Bronchial epithelial cell (primary cell): ENCODE measurements around the gene CAMK2A. TPM values are rescaled to one million over a fixed set of nuclear protein-coding genes. Genes with fewer than 3 reads are reported as not detected.

Experiments used
- DNase-seq: peaks from one replicate; pipeline ENCODE4 v3.0.0-alpha.2; 2010; ENCODE audit warnings: low read depth
- FAIRE-seq: peaks from 2 replicates; lab custom pipeline; 2011; peaks lifted over from hg19 to GRCh38; lab: Jason Lieb, UNC
- H3K27me3 ChIP-seq: 2 replicates; pipeline ENCODE4 v1.5.1; 2011; ENCODE audit warnings: low read length; ENCODE audit not compliant: control insufficient read depth, insufficient read depth
- H3K36me3 ChIP-seq: 2 replicates; pipeline ENCODE4 v1.5.1; 2011; ENCODE audit warnings: low read length; ENCODE audit not compliant: control insufficient read depth, insufficient read depth
- H3K4me3 ChIP-seq: 2 replicates; pipeline ENCODE4 v1.5.1; 2011; ENCODE audit warnings: mild to moderate bottlenecking, low read depth, low read length, control low read depth
- total RNA-seq: library from RNA; depleted of rRNA; stranded (reverse); fragments of >200 nt; gene quantifications from 2 replicates; pipeline ENCODE4 v1.2.1, GENCODE V29; 2014
- TF ChIP-seq, protein P1 (sequence below): IDR thresholded peaks from 2 replicates; pipeline ENCODE4 v1.5.1; 2011; ENCODE audit warnings: mild to moderate bottlenecking, moderate library complexity, low read length, control low read depth, inconsistent platforms; ENCODE audit not compliant: insufficient read depth, severe bottlenecking

The CAMK2A gene
- total RNA-seq, 1 donor from 2014 or later = under 0.01 TPM

DNA sequence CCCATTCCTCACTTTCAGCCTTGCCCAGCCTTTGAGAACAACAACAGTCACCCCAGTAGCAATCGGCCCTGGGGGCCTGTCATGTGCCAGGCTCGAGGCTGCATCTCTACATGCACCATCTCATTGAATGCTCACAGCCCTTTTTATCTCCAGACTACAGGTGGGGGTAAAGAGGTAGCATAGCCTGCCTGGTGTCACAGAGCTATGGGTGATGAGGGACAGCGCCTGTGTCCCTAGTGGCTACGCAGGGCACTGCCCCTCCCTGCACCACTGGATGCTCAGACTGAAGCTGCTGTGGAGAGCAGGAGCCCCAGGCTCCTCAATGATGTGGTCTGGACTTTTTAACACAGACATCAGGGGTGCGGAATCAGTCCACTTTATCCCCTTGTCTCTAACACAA lies 2.8 kb downstream of the CAMK2A start:
- no peak for DNase-seq
- Histone ChIP-seq H3K27me3 (no peaks in the 10 kb centered on the region), H3K36me3 (no peaks in the 10 kb centered on the region), H3K4me3 (no peak overlapping the region)
- no peak for FAIRE-seq
- TF ChIP-seq, protein P1, sequence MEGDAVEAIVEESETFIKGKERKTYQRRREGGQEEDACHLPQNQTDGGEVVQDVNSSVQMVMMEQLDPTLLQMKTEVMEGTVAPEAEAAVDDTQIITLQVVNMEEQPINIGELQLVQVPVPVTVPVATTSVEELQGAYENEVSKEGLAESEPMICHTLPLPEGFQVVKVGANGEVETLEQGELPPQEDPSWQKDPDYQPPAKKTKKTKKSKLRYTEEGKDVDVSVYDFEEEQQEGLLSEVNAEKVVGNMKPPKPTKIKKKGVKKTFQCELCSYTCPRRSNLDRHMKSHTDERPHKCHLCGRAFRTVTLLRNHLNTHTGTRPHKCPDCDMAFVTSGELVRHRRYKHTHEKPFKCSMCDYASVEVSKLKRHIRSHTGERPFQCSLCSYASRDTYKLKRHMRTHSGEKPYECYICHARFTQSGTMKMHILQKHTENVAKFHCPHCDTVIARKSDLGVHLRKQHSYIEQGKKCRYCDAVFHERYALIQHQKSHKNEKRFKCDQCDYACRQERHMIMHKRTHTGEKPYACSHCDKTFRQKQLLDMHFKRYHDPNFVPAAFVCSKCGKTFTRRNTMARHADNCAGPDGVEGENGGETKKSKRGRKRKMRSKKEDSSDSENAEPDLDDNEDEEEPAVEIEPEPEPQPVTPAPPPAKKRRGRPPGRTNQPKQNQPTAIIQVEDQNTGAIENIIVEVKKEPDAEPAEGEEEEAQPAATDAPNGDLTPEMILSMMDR = peak; percentile 58

DNA sequence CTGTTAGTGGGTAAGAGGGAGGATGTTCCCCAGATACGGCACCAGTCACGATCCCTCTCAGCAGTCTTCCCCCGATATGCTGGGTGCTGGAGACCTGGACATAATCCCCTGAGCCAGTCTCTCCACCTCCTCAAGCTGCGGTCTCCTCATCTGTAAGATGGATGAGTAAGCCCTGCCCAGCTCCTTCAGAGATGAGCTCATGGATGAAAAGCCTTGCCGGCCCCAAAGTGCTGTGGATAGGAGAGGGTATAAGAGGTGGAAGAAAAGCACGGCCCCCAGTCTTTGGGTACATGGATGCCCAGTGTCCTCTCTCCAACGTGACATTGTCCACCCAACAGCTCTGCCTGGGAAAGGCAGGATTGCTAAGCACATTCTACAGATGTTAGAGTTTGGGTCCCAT lies 4.5 kb downstream of the CAMK2A start:
- Histone ChIP-seq H3K36me3 (no peaks in the 10 kb centered on the region), H3K27me3 (no peaks in the 10 kb centered on the region), H3K4me3 (no peak overlapping the region)
- TF ChIP-seq, protein P1 = no peak
- no peak for FAIRE-seq
- DNase-seq = no peak

DNA sequence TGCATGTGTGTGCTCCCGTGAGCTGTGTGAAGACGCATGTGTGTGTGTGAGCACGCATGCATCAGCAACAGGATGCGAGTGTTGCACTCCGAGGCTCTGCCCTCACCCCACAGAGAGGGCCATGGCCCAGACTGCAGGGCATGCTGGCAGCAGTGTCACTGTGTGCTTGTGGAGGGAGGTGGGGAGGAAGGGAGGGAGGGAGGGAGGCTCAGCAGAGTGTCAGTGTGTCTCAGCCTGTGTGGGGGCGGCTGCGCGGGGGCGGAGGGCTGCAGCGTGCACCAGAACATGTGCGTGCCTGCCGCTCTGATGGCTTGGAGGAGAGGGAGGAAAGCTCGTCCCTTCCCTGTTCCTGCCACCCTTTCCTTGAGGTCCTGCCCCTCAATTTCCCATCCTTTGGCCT lies 5.3 kb downstream of the CAMK2A start:
- no peak for FAIRE-seq

DNA sequence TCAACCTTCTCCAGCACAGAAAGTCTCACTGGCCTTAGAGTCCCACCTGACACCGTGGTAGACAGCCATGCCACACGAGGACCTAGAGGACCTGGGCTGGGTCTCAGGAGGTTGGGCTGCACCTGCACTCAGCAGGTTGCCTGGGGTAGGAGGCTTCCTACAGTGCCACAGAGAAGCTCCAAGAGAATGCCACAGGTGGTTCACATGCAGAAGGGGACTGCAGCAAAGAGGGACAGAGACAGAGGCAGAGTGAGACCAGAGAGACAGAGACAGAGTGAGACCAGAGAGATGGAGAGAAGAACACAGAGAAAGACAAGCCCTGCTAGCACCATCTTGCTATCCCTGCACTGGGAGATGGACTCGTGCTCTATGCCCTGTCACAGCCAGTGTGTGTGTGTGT lies 5.7 kb downstream of the CAMK2A start:
- Histone ChIP-seq H3K36me3 (no peaks in the 10 kb centered on the region), H3K27me3 (peaks cover 3% of the 10 kb centered on the region), H3K4me3 (no peak overlapping the region)
- DNase-seq (no peak), FAIRE-seq (peak; percentile 73)
- TF ChIP-seq, protein P1 = no peak

More for the DNA sequence above, 5.3 kb downstream of the CAMK2A start:
- Histone ChIP-seq H3K27me3 (peaks cover 3% of the 10 kb centered on the region), H3K4me3 (no peak overlapping the region), H3K36me3 (no peaks in the 10 kb centered on the region)
- TF ChIP-seq, protein P1 = no peak
- DNase-seq = no peak

DNA sequence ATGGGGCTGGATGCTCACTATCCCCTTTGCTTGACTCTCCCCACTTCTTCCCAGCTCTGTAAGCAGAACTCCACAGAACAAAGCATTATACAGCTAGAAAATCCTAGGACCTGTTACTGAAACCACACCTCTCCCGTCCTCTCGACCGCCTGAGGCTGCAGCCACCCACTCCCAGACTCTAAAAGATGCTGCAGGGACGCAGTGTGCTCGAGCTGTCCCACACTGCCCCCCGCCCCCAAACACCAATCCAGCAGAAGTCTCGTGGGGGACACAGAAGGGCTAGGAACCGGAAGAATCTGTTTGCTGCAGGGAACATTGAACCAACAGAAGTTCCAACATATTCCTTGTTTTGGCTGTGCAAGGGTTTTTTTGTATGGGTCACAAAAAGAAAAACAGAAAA lies 7.6 kb downstream of the CAMK2A start:
- no peak for DNase-seq
- no peaks in the 10 kb centered on the region for H3K36me3 ChIP-seq
- no peak overlapping the region for H3K4me3 ChIP-seq
- TF ChIP-seq, protein P1 = no peak
- peaks cover 3% of the 10 kb centered on the region for H3K27me3 ChIP-seq
- no peak for FAIRE-seq

DNA sequence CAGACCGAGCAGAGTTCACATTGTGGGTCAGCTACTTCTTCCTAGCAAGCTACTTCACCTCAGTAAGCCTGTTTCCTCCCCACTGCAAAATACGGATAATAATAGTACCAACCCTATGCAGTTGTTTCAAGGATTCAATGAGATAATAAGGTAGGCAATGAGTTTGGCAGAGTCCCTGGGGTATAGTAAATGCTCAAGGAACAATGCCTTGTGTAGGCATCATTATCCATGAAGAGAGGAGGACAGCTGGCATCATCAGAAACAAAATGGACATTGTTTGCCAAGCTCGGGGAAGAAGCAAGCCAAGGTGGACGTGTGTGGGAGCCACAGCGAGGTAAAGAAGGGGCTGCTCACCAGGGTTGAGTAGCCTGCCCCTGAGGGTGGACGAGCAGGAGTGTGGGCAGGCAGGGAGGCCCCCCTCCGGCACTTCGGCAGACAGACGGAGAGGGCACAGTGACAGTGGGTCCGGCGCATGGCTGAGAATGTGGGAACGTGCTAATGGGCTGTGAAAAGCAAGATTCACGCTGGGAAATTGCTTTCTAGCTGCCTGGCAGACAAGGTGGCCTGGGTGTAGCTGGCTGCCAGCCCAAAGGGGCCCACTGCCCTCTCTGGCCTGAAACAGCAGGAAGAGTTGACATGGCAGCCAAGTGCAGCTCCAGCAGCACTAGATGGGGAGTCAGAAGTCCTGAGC lies 10.1 kb downstream of the CAMK2A start:
- DNase-seq (no peak), FAIRE-seq (no peak)
- TF ChIP-seq, protein P1 = no peak
- Histone ChIP-seq H3K27me3 (peaks cover 3% of the 10 kb centered on the region), H3K36me3 (no peaks in the 10 kb centered on the region), H3K4me3 (no peak overlapping the region)
